K562 (cell line): Measurements from ENCODE around the gene FOXJ1. TPM values are rescaled to one million over a fixed set of nuclear protein-coding genes. Genes with fewer than 3 reads are reported as not detected.

Experiments
- ATAC-seq: fragments of 200-7000 bp; cut with Tn5 transposase; 3 replicates; pipeline ENCODE4 v1.9.1; 2020; ENCODE audit warnings: moderate library complexity
- BruUV-seq: library from RNA; stranded (reverse); fragments of 400-500 nt; replicated peaks from 2 replicates; lab custom pipeline; 2021; lab: Mats Ljungman, UMichigan
- CTCF ChIA-PET: fragments of 300-600 bp; formaldehyde crosslinking; extraction: SDS; loops from one replicate; lab custom pipeline; 2021; ENCODE audit warnings: low intra/inter-chr PET ratio; lab: Yijun Ruan, JAX
- POLR2A ChIA-PET: fragments of 300-600, 350-650 bp; sonication (Branson Sonifier 250); formaldehyde crosslinking; extraction: SDS; loops from one replicate; lab custom pipeline; 2021; ENCODE audit warnings: antibody characterized with exemption, inconsistent platforms; lab: Yijun Ruan, JAX
- DNase-seq, 4 experiments: peaks; one replicate each; pipeline versions ENCODE4 v3.0.0 to v3.0.0-alpha.2; 2011 to 2018; ENCODE audit warnings: low spot score in 3 of 4, mixed read lengths in 3 of 4; ENCODE audit errors: extremely low read depth in 1 of 4
- FAIRE-seq: peaks from 2 replicates; lab custom pipeline; 2011; peaks lifted over from hg19 to GRCh38; lab: Jason Lieb, UNC
- H2AFZ ChIP-seq: 2 replicates; pipeline ENCODE4 v1.6.0; 2011; ENCODE audit warnings: low read depth, low read length, control low read depth, inconsistent platforms
- H3K27ac ChIP-seq: fragments of 200-600 bp; 3 replicates; pipeline ENCODE4 v1.8.0; 2011; ENCODE audit warnings: low read depth, mild to moderate bottlenecking, control low read depth, inconsistent platforms, low read length, moderate library complexity, mixed read lengths; ENCODE audit errors: extremely low read depth
- H3K27me3 ChIP-seq, 2 experiments: fragments of 300-600 bp in 1 of 2; 2 replicates in 1 of 2; 3 replicates in 1 of 2; pipeline versions ENCODE4 v1.6.0 to v1.8.0; 2011; ENCODE audit warnings: inconsistent platforms in 2 of 2, low read length in 2 of 2, mild to moderate bottlenecking in 1 of 2, mixed read lengths in 1 of 2, moderate library complexity in 1 of 2; ENCODE audit not compliant: control insufficient read depth in 2 of 2, insufficient read depth in 2 of 2
- H3K36me3 ChIP-seq: fragments of 300-600 bp; 3 replicates; pipeline ENCODE4 v1.8.0; 2011; ENCODE audit warnings: mild to moderate bottlenecking, low read length, inconsistent platforms; ENCODE audit not compliant: control insufficient read depth, insufficient read depth
- H3K4me1 ChIP-seq, 2 experiments: fragments of 200-600 bp in 1 of 2; replicated peaks in 1 of 2; 2 replicates in 1 of 2; 3 replicates in 1 of 2; pipeline versions ENCODE4 v1.5.1 to v1.8.0; 2011; ENCODE audit warnings: inconsistent platforms in 2 of 2, low read length in 2 of 2, mild to moderate bottlenecking in 1 of 2, mixed read lengths in 1 of 2, moderate library complexity in 1 of 2; ENCODE audit not compliant: control insufficient read depth in 2 of 2, insufficient read depth in 2 of 2
- H3K4me2 ChIP-seq: 2 replicates; pipeline ENCODE4 v1.6.1; 2011; ENCODE audit warnings: low read length, control low read depth, inconsistent platforms, mixed read lengths; ENCODE audit not compliant: insufficient read depth
- H3K4me3 ChIP-seq: fragments of 200-600 bp; sonication (generic), shearing (Covaris generic); 2 replicates; pipeline ENCODE4 v1.5.1; 2016; ENCODE audit warnings: control low read depth, inconsistent platforms
- H3K79me2 ChIP-seq: fragments of 200-600 bp; 3 replicates; pipeline ENCODE4 v1.8.0; 2011; ENCODE audit warnings: low read length, inconsistent platforms; ENCODE audit not compliant: control insufficient read depth, insufficient read depth
- H3K9ac ChIP-seq, 2 experiments: 2 replicates each; pipeline versions ENCODE4 v1.6.0 to v1.6.1; 2011; ENCODE audit warnings: low read depth in 2 of 2, low read length in 2 of 2, control low read depth in 1 of 2, inconsistent platforms in 1 of 2, mild to moderate bottlenecking in 1 of 2, mixed read lengths in 1 of 2; ENCODE audit not compliant: insufficient read depth in 1 of 2
- H3K9me1 ChIP-seq: one replicate; pipeline ENCODE4 v1.6.0; 2011; ENCODE audit warnings: inconsistent platforms, mild to moderate bottlenecking, low read length, moderate library complexity; ENCODE audit not compliant: control insufficient read depth, insufficient read depth
- H3K9me3 ChIP-seq: replicated peaks from 2 replicates; pipeline ENCODE4 v1.5.1; 2011; ENCODE audit warnings: low read depth, low read length, inconsistent platforms; ENCODE audit not compliant: control insufficient read depth, insufficient read depth
- H4K20me1 ChIP-seq: replicated peaks from 2 replicates; pipeline ENCODE4 v1.6.1; 2011; ENCODE audit warnings: low read length, inconsistent platforms, mixed read lengths; ENCODE audit not compliant: control insufficient read depth, insufficient read depth
- CBFA2T2 ChIP-seq: fragments of 450-650 bp; conservative IDR thresholded peaks from 2 replicates; pipeline ENCODE4 v1.6.1; 2017; ENCODE audit warnings: mild to moderate bottlenecking
- CREM ChIP-seq: IDR thresholded peaks from 2 replicates; pipeline ENCODE4 v1.6.1; 2014; ENCODE audit warnings: antibody characterized with exemption, low read depth
- MLLT1 ChIP-seq, 2 experiments: fragments of 450-650 bp; IDR thresholded peaks; 2 replicates each; pipeline ENCODE4 v1.6.1; 2016
- PBX2 ChIP-seq, 2 experiments: IDR thresholded peaks in 1 of 2; conservative IDR thresholded peaks in 1 of 2; 2 replicates each; pipeline ENCODE4 v1.6.1; 2016; ENCODE audit warnings: low read depth in 2 of 2, mild to moderate bottlenecking in 1 of 2, missing compliant biosample characterization in 1 of 2, missing genetic modification characterization in 1 of 2, moderate library complexity in 1 of 2
- ZFP1 ChIP-seq: fragments of 450-650 bp; formaldehyde crosslinking; IDR thresholded peaks from 2 replicates; pipeline ENCODE4 v1.4.0; 2020; ENCODE audit warnings: mild to moderate bottlenecking, mixed read lengths
- WGBS: fragments of 100-300 bp; shearing (Covaris generic); methylation state at CpG from one replicate; pipeline ENCODE4 v1.1.6; 2016; ENCODE audit warnings: low coverage, mixed read lengths; ENCODE audit not compliant: insufficient coverage; ENCODE audit errors: missing lambda C conversion rate; 5-methylcytosine and 5-hydroxymethylcytosine counted together
- in situ Hi-C: fragments of 300-500 bp; cut with MboI; formaldehyde crosslinking; loops from 4 replicates; pipeline ENCODE4 v1.15.0; 2018; ENCODE audit warnings: inconsistent platforms, mixed read lengths
- intact Hi-C: fragments of 100-400 bp; cut with micrococcal nuclease; formaldehyde crosslinking; loops from 2 replicates; pipeline ENCODE4 v1.14.2; 2022
- polyA plus RNA-seq, 8 experiments: library from polyadenylated mRNA; depleted of rRNA in 4 of 8; stranded (reverse) in 5 of 8; unstranded in 3 of 8; fragments of >200 nt; fragmentation: Nextera tagmentation in 2 of 8; fragmentation: Illumina TruSeq in 1 of 8; extraction: Ambion mirVana in 2 of 8; extraction: Trizol in 1 of 8; gene quantifications; 2 replicates each; pipeline versions ENCODE4 v1.2.1 to v1.2.3, GENCODE V29; 2011 to 2014; ENCODE audit warnings: inconsistent platforms in 1 of 8, missing spikeins in 1 of 8
- total RNA-seq, 7 experiments: library from RNA; depleted of rRNA in 6 of 7; stranded (reverse); fragments of >200 nt in 6 of 7; fragmentation: Illumina TruSeq in 2 of 7; extraction: Trizol in 2 of 7; gene quantifications; 2 replicates each; pipeline versions ENCODE4 v1.2.1 to v1.2.3, GENCODE V29; 2011 to 2021; ENCODE audit warnings: low replicate concordance in 1 of 7
- TF ChIP-seq, protein P1 (sequence below): fragments of 450-650 bp; IDR thresholded peaks from 2 replicates; pipeline ENCODE4 v1.6.1; 2016; ENCODE audit warnings: mild to moderate bottlenecking
- TF ChIP-seq, protein P2 (sequence below), 3 experiments: fragments of 200-800 bp in 1 of 3; fragments of 250-450 bp in 1 of 3; fragments of 450-650 bp in 1 of 3; sonication (Bioruptor Pico) in 1 of 3; sonication (Bioruptor generic) in 1 of 3; formaldehyde crosslinking in 1 of 3; IDR thresholded peaks; 2 replicates each; pipeline versions ENCODE4 v1.6.1 to v1.8.0; 2016 to 2022; ENCODE audit warnings: mild to moderate bottlenecking in 2 of 3, missing genetic modification characterization in 2 of 3, missing compliant biosample characterization in 1 of 3, moderate library complexity in 1 of 3

The FOXJ1 gene
- total and polyA plus RNA-seq, 9 of the 15 experiments (the other 6 are each of a cell fraction or from before 2014, with no cell fraction given), result 0.07 TPM; not detected in 8

DNA sequence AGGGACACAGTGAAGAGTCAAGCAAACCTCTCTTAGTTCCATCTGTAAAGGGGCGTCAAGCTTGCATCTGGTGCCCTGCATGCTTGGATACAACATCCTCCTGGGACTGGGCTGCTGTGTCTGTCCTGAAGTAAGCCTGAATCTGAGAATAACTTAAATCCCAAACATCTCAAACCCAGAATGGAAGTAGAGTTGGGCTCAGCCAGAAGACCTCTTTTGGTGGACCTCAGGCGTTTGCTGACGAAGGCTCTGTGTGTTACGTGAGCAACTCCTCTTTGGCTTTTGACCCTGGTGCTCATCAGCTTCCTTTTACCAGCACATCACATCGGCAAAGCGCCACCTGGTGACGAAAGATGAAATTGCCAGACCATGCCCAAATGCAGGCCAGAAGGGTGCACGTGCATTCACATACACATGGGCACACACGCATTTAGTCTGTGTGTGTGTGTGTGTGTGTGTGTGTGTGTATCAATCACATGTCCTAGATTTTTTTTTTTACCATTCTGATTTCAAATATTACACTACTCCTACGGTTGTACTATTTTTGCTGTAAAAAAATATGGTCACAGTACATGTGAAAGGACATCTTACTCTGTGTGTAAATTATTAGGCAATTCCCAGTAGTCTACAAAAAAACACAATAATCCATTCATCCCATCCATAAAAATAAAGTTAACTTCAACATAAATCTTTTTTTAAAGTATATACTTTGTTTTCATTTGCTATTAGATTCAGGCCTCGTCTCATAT is 41.1 kb upstream of the FOXJ1 start:
- Histone ChIP-seq H3K9ac (peak overlapping the region in 1 of 2 experiments; percentile 5; a peak in 1 of 4 replicates), H3K4me1 (peaks cover 7 to 27% of the 10 kb centered on the region in 2 experiments; a peak in 3 of 5 replicates), H3K9me1 (peaks cover 3% of the 10 kb centered on the region), H3K4me2 (peak overlapping the region; percentile 5; the same call in 1 of the 2 replicates), H3K27ac (no peak overlapping the region), H3K9me3 (no peaks in the 10 kb centered on the region), H3K79me2 (peaks cover 6% of the 10 kb centered on the region; the same call in 1 of the 3 replicates), H3K4me3 (no peak overlapping the region), H3K36me3 (peaks cover 9% of the 10 kb centered on the region; the same call in 1 of the 3 replicates), H2AFZ (peak overlapping the region; percentile 74), H4K20me1 (no peaks in the 10 kb centered on the region), H3K27me3 (no peaks in the 10 kb centered on the region)
- in situ Hi-C loops (no loop called here), intact Hi-C loops (loop anchor here (5.0 kb wide), 3 partner anchors 55 to 85 kb away; partner anchors contain the start of gene UBALD2)
- ATAC-seq (peak; percentile 88), FAIRE-seq (peak; percentile 96), DNase-seq (peak; percentile 81 to 91 (median 84))
- CTCF ChIA-PET, result interaction anchor here (0.6 to 1.1 kb wide), 5 partner anchors 61 to 438 kb away, joined by 3 to 6 read pairs (median 3); no protein-coding TSS in a partner anchor
- POLR2A ChIA-PET, result interaction anchor here (0.6 to 6.2 kb wide), 11 partner anchors 8 to 88 kb away, joined by 3 to 93 read pairs (median 4); no protein-coding TSS in a partner anchor
- 17% methylated on average over 11 of the region's 11 CpGs for WGBS
- no TSS peak for BruUV-seq
- TF ChIP-seq, protein P1, sequence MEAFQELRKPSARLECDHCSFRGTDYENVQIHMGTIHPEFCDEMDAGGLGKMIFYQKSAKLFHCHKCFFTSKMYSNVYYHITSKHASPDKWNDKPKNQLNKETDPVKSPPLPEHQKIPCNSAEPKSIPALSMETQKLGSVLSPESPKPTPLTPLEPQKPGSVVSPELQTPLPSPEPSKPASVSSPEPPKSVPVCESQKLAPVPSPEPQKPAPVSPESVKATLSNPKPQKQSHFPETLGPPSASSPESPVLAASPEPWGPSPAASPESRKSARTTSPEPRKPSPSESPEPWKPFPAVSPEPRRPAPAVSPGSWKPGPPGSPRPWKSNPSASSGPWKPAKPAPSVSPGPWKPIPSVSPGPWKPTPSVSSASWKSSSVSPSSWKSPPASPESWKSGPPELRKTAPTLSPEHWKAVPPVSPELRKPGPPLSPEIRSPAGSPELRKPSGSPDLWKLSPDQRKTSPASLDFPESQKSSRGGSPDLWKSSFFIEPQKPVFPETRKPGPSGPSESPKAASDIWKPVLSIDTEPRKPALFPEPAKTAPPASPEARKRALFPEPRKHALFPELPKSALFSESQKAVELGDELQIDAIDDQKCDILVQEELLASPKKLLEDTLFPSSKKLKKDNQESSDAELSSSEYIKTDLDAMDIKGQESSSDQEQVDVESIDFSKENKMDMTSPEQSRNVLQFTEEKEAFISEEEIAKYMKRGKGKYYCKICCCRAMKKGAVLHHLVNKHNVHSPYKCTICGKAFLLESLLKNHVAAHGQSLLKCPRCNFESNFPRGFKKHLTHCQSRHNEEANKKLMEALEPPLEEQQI, result no peak
- TF ChIP-seq CBFA2T2 (no peak), CREM (peak; percentile 84), ZFP1 (no peak), PBX2 (CRISPR knock-in tag; IDR thresholded peaks at IDR 0.05; ENCODE audit: low read depth) (no peak), PBX2 (tag; conservative IDR thresholded peaks at IDR 0.05; ENCODE audit: low read depth) (no peak), MLLT1 (IDR thresholded peaks at IDR 0.05) (no peak)
- TF ChIP-seq, protein P2, sequence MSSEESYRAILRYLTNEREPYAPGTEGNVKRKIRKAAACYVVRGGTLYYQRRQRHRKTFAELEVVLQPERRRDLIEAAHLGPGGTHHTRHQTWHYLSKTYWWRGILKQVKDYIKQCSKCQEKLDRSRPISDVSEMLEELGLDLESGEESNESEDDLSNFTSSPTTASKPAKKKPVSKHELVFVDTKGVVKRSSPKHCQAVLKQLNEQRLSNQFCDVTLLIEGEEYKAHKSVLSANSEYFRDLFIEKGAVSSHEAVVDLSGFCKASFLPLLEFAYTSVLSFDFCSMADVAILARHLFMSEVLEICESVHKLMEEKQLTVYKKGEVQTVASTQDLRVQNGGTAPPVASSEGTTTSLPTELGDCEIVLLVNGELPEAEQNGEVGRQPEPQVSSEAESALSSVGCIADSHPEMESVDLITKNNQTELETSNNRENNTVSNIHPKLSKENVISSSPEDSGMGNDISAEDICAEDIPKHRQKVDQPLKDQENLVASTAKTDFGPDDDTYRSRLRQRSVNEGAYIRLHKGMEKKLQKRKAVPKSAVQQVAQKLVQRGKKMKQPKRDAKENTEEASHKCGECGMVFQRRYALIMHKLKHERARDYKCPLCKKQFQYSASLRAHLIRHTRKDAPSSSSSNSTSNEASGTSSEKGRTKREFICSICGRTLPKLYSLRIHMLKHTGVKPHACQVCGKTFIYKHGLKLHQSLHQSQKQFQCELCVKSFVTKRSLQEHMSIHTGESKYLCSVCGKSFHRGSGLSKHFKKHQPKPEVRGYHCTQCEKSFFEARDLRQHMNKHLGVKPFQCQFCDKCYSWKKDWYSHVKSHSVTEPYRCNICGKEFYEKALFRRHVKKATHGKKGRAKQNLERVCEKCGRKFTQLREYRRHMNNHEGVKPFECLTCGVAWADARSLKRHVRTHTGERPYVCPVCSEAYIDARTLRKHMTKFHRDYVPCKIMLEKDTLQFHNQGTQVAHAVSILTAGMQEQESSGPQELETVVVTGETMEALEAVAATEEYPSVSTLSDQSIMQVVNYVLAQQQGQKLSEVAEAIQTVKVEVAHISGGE (CRISPR knock-in tag; IDR thresholded peaks at IDR 0.05), result no peak
